NCI-H2227 (cell line): Measurements from ENCODE around the gene CGB1.
"Not testable (repeated sequence)": the region's sequence is repeated elsewhere in the genome, so short reads cannot be mapped to it uniquely, and the experiment has no call there.

Experiments
- DNase-seq: peaks from one replicate; lab custom pipeline; 2025; ENCODE audit not compliant: unreplicated experiment; lab: John Stamatoyannopoulos, UW

Gene CGB1

GRCh38 chr19:49058562-49058961 is 21.9 kb upstream of the CGB1 start:
- peak; percentile 10 for DNase-seq

- peak; percentile 56 for DNase-seq
Observed at GRCh38 chr19:49057636-49058234, 21.0 kb upstream of the CGB1 start, which contains the start of gene CGB7. CGB7 (minus strand) TSS chr19:49057749; CDS start chr19:49055375, 2,374 bp downstream.

GRCh38 chr19:49056902-49057596 is 20.4 kb upstream of the CGB1 start:
- DNase-seq = not testable (repeated sequence)

GRCh38 chr19:49056101-49056901 is 19.6 kb upstream of the CGB1 start:
- peak; percentile 59 for DNase-seq

- DNase-seq = not testable (repeated sequence)
Observed at GRCh38 chr19:49050376-49051033, 13.8 kb upstream of the CGB1 start.

GRCh38 chr19:49049834-49050233 is 13.1 kb upstream of the CGB1 start:
- DNase-seq = not testable (repeated sequence)

GRCh38 chr19:49049011-49049410 is 12.3 kb upstream of the CGB1 start, which contains the start of gene CGB8:
CGB8 (minus strand) TSS chr19:49049111; CDS start chr19:49048739, 372 bp downstream.
- not testable (repeated sequence) for DNase-seq

- DNase-seq = not testable (repeated sequence)
Observed at GRCh38 chr19:49043548-49043947, 6.9 kb upstream of the CGB1 start, which contains the start of gene CGB5. CGB5 (plus strand) TSS chr19:49043848; CDS start chr19:49044210, 362 bp downstream.

GRCh38 chr19:49042666-49043065 is 6.0 kb upstream of the CGB1 start:
- DNase-seq = not testable (repeated sequence)

GRCh38 chr19:49042177-49042576 is 5.5 kb upstream of the CGB1 start:
- no peak for DNase-seq

- not testable (repeated sequence) for DNase-seq
Observed at GRCh38 chr19:49039736-49040135, 3.0 kb upstream of the CGB1 start.

GRCh38 chr19:49038557-49039276 is 2.0 kb upstream of the CGB1 start:
- DNase-seq = not testable (repeated sequence)

GRCh38 chr19:49038111-49038510 is 1.4 kb upstream of the CGB1 start:
- not testable (repeated sequence) for DNase-seq

GRCh38 chr19:49031642-49032301 is 4.9 kb downstream of the CGB1 start, which contains the start of gene CGB2:
CGB2 (plus strand) TSS chr19:49031890; CDS start chr19:49032096, 206 bp downstream.
- DNase-seq = not testable (repeated sequence)

- DNase-seq = not testable (repeated sequence)
Observed at GRCh38 chr19:49030323-49030722, 6.4 kb downstream of the CGB1 start.

- not testable (repeated sequence) for DNase-seq
Observed at GRCh38 chr19:49029749-49030148, 6.9 kb downstream of the CGB1 start.

GRCh38 chr19:49028686-49029085 is 8.0 kb downstream of the CGB1 start:
- DNase-seq = not testable (repeated sequence)

- DNase-seq = not testable (repeated sequence)
Observed at GRCh38 chr19:49025599-49025998, 11.1 kb downstream of the CGB1 start.

GRCh38 chr19:49025088-49025487 is 11.6 kb downstream of the CGB1 start:
- DNase-seq = not testable (repeated sequence)
